SK-N-SH (cell line): ENCODE data around the gene GPLD1. TPM values are rescaled to one million over a fixed set of nuclear protein-coding genes. Genes with fewer than 3 reads are reported as not detected.

Experiments used
- CTCF ChIA-PET: fragments of 300-600, 350-600 bp; formaldehyde crosslinking; extraction: SDS; loops from one replicate; lab custom pipeline; 2021; lab: Yijun Ruan, JAX
- POLR2A ChIA-PET: fragments of 350-600 bp; sonication (Branson Sonifier 250); formaldehyde crosslinking; extraction: SDS; loops from one replicate; lab custom pipeline; 2020; ENCODE audit warnings: antibody characterized with exemption, inconsistent platforms; lab: Yijun Ruan, JAX
- DNase-seq: peaks from one replicate; pipeline ENCODE4 v3.0.0; 2012
- H2AFZ ChIP-seq: fragments of 200-600 bp; sonication (generic); 2 replicates; pipeline ENCODE4 v1.8.1; 2016; ENCODE audit warnings: antibody characterized with exemption, mild to moderate bottlenecking, low read depth
- H3F3A ChIP-seq: fragments of 200-600 bp; sonication (generic); replicated peaks from 2 replicates; pipeline ENCODE3; 2016; ENCODE audit warnings: antibody characterized with exemption, mild to moderate bottlenecking; ENCODE audit not compliant: insufficient read depth
- H3K27ac ChIP-seq, 2 experiments: fragments of 200-500 bp in 1 of 2; fragments of 200-600 bp in 1 of 2; sonication (Bioruptor generic) in 1 of 2; sonication (generic), shearing (Covaris generic) in 1 of 2; 2 replicates each; pipeline versions ENCODE4 v1.5.1 to v1.6.1; 2014 to 2016; ENCODE audit warnings: low read depth in 2 of 2, inconsistent platforms in 1 of 2, low read length in 1 of 2, mild to moderate bottlenecking in 1 of 2, mixed read lengths in 1 of 2
- H3K27me3 ChIP-seq: fragments of 200-600 bp; sonication (generic), shearing (Covaris generic); 2 replicates; pipeline ENCODE4 v1.6.1; 2016; ENCODE audit warnings: mixed run types; ENCODE audit not compliant: insufficient read depth
- H3K36me3 ChIP-seq, 2 experiments: fragments of 200-500 bp in 1 of 2; fragments of 200-600 bp in 1 of 2; sonication (Bioruptor generic) in 1 of 2; sonication (generic) in 1 of 2; replicated peaks in 1 of 2; 2 replicates each; pipeline versions ENCODE3 to v1.5.1; 2014 to 2016; ENCODE audit warnings: low read length in 1 of 2, mild to moderate bottlenecking in 1 of 2; ENCODE audit not compliant: insufficient read depth in 2 of 2, control insufficient read depth in 1 of 2
- H3K4me1 ChIP-seq, 2 experiments: fragments of 200-500 bp in 1 of 2; fragments of 200-600 bp in 1 of 2; sonication (Bioruptor generic) in 1 of 2; sonication (generic), shearing (Covaris generic) in 1 of 2; 2 replicates each; pipeline versions ENCODE4 v1.5.1 to v1.6.1; 2014 to 2016; ENCODE audit warnings: low read depth in 1 of 2, low read length in 1 of 2, mixed run types in 1 of 2; ENCODE audit not compliant: insufficient read depth in 2 of 2, control insufficient read depth in 1 of 2
- H3K4me2 ChIP-seq: fragments of 200-600 bp; sonication (generic), shearing (Covaris generic); 2 replicates; pipeline ENCODE4 v1.6.1; 2017; ENCODE audit warnings: mixed run types
- H3K4me3 ChIP-seq, 2 experiments: fragments of 200-500 bp in 1 of 2; fragments of 200-600 bp in 1 of 2; sonication (Bioruptor generic) in 1 of 2; sonication (generic), shearing (Covaris generic) in 1 of 2; 2 replicates each; pipeline versions ENCODE4 v1.5.1 to v1.8.1; 2014 to 2016; ENCODE audit warnings: low read depth in 2 of 2, inconsistent platforms in 1 of 2, low read length in 1 of 2, mild to moderate bottlenecking in 1 of 2, mixed read lengths in 1 of 2, moderate library complexity in 1 of 2
- H3K79me2 ChIP-seq: fragments of 200-600 bp; sonication (generic); 2 replicates; pipeline ENCODE4 v1.8.1; 2017; ENCODE audit warnings: mild to moderate bottlenecking; ENCODE audit not compliant: insufficient read depth
- H3K9ac ChIP-seq: fragments of 200-600 bp; sonication (generic); 2 replicates; pipeline ENCODE4 v1.6.1; 2017; ENCODE audit warnings: mixed run types
- H3K9me2 ChIP-seq: fragments of 200-600 bp; sonication (generic); 2 replicates; pipeline ENCODE4 v1.6.1; 2017; ENCODE audit warnings: mixed run types
- H3K9me3 ChIP-seq: fragments of 200-600 bp; sonication (generic); 2 replicates; pipeline ENCODE4 v1.6.1; 2017; ENCODE audit warnings: mixed run types, mild to moderate bottlenecking, moderate library complexity
- H4K20me1 ChIP-seq: fragments of 200-600 bp; sonication (generic); 2 replicates; pipeline ENCODE4 v1.6.1; 2017; ENCODE audit warnings: mild to moderate bottlenecking, mixed run types; ENCODE audit not compliant: insufficient read depth
- CHD2 ChIP-seq: fragments of 150-350 bp; IDR thresholded peaks from 2 replicates; pipeline ENCODE4 v1.6.1; 2018; ENCODE audit warnings: low read length; ENCODE audit not compliant: partially characterized antibody
- IRF3 ChIP-seq: fragments of 150-350 bp; IDR thresholded peaks from 2 replicates; pipeline ENCODE4 v1.6.1; 2016; ENCODE audit warnings: mild to moderate bottlenecking, low read depth, low read length
- JUND ChIP-seq: IDR thresholded peaks from 2 replicates; pipeline ENCODE4 v1.4.0; 2012
- REST ChIP-seq: IDR thresholded peaks from 2 replicates; pipeline ENCODE4 v1.6.1; 2012; ENCODE audit warnings: mild to moderate bottlenecking, low read depth, low read length, moderate library complexity
- USF1 ChIP-seq: IDR thresholded peaks from 2 replicates; pipeline ENCODE4 v1.4.0; 2012; ENCODE audit warnings: low read depth, borderline replicate concordance
- WGBS: methylation state at CpG from one replicate; pipeline ENCODE4 v1.1.6; 2017; ENCODE audit warnings: low lambda C conversion rate; 5-methylcytosine and 5-hydroxymethylcytosine counted together
- polyA plus RNA-seq, 3 experiments: library from polyadenylated mRNA; depleted of rRNA; stranded (reverse); fragments of >200 nt; gene quantifications; 2 replicates each; pipeline ENCODE4 v1.2.3, GENCODE V29; 2012

Gene GPLD1
- polyA plus RNA-seq, 1 of the 3 experiments (the other 2 are of a cell fraction) = 0.94 TPM

DNA sequence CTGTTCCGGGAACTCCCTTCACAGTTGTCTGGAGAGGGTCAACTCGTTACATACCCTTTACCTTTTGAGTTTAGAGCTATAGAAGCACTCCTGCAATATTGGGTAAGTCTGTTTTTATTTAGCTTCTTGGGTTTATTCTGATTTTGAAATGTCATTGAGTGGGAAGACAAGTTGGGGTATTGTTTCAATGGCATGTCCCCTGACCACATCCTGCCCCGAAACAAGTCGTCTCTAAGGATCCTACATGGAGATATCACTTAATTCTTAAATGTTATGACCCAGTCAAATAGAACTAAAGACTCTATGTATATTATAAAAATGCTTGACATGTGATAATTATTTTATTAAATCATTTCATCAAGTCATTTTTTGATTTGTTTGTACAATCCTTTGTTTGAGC, 77.1 kb downstream of the GPLD1 start:
- WGBS = 98% methylated on average over 4 of the region's 4 CpGs
- TF ChIP-seq USF1 = no peak
- no peak for TF ChIP-seq IRF3
- no peak for TF ChIP-seq REST
- H3K9me3 ChIP-seq = no peaks in the 10 kb centered on the region
- no peak overlapping the region for H2AFZ ChIP-seq
- no peaks in the 10 kb centered on the region for H3F3A ChIP-seq
- ChIA-PET CTCF (no interaction called here), POLR2A (no interaction called here)
- peaks cover 11% of the 10 kb centered on the region; the same call in 1 of the 2 replicates for H3K79me2 ChIP-seq
- no peaks in the 10 kb centered on the region for H4K20me1 ChIP-seq
- no peaks in the 10 kb centered on the region for H3K9me2 ChIP-seq
- H3K36me3 ChIP-seq = peaks cover 72 to 85% of the 10 kb centered on the region in 2 experiments
- no peak for DNase-seq
- no peak overlapping the region for H3K9ac ChIP-seq
- no peaks in the 10 kb centered on the region for H3K4me1 ChIP-seq
- H3K4me2 ChIP-seq = no peak overlapping the region
- no peaks in the 10 kb centered on the region for H3K27me3 ChIP-seq
- H3K4me3 ChIP-seq = no peak overlapping the region
- H3K27ac ChIP-seq = no peak overlapping the region

DNA sequence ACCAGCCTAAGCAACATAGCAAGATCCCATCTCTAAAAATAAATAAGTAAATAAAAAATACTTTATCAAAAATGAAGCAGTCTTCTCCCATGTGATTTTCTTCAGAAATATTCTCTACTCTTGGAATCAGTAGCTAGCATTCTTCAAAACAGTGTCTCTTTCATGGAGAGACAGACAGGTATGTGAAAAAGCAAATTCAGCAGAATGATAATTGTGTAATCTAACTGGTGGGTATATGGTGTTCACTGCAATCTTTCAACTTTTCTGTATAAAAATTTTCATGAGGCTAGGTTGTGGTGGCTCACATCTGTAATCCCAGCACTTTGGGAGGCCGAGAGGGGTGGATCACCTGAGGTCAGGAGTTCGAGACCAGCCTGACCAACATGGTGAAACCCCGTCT, 78.8 kb downstream of the GPLD1 start:
- H3K4me1 ChIP-seq = no peaks in the 10 kb centered on the region
- no peaks in the 10 kb centered on the region for H3K9me2 ChIP-seq
- H3K9ac ChIP-seq = no peak overlapping the region
- H3F3A ChIP-seq = no peaks in the 10 kb centered on the region
- H3K27ac ChIP-seq = no peak overlapping the region
- H3K4me3 ChIP-seq = no peak overlapping the region
- peaks cover 15% of the 10 kb centered on the region; the same call in 1 of the 2 replicates for H3K79me2 ChIP-seq
- 100% methylated on average over 3 of the region's 3 CpGs for WGBS
- H4K20me1 ChIP-seq = no peaks in the 10 kb centered on the region
- DNase-seq = no peak
- no peak overlapping the region for H2AFZ ChIP-seq
- H3K9me3 ChIP-seq = no peaks in the 10 kb centered on the region
- TF ChIP-seq REST (no peak), JUND (no peak), CHD2 (no peak)
- CTCF ChIA-PET = interaction anchor here (1.6 kb wide), 1 partner anchor 22 kb away, joined by 3 read pairs; no protein-coding TSS in a partner anchor
- no peaks in the 10 kb centered on the region for H3K27me3 ChIP-seq
- no peak overlapping the region for H3K4me2 ChIP-seq
- peaks cover 63 to 74% of the 10 kb centered on the region in 2 experiments for H3K36me3 ChIP-seq
- POLR2A ChIA-PET = no interaction called here
